ENCODE data around the gene MYO9A.

Gene MYO9A

GRCh38 chr15:71782422-71783165 lies 335.4 kb downstream of the MYO9A start:
- DNase-seq (ENCODE audit: low read depth) = no peak

- no peak for DNase-seq (ENCODE audit: low read depth)
Observed at GRCh38 chr15:71781965-71782265, 336.0 kb downstream of the MYO9A start.

- no peak for DNase-seq (ENCODE audit: low read depth)
Observed at GRCh38 chr15:71781179-71781964, 336.6 kb downstream of the MYO9A start.

- DNase-seq (ENCODE audit: low read depth) = no peak
Observed at GRCh38 chr15:71780115-71780976, 337.6 kb downstream of the MYO9A start.

- no peak for DNase-seq (ENCODE audit: low read depth)
Observed at GRCh38 chr15:71779073-71779797, 338.7 kb downstream of the MYO9A start.

- DNase-seq (ENCODE audit: low read depth) = no peak
Observed at GRCh38 chr15:71777216-71777943, 340.6 kb downstream of the MYO9A start.

- no peak for DNase-seq (ENCODE audit: low read depth)
Observed at GRCh38 chr15:71776304-71776703, 341.6 kb downstream of the MYO9A start.

GRCh38 chr15:71775856-71776255 lies 342.1 kb downstream of the MYO9A start:
- no peak for DNase-seq (ENCODE audit: low read depth)

GRCh38 chr15:71773206-71773859 lies 344.6 kb downstream of the MYO9A start:
- no peak for DNase-seq (ENCODE audit: low read depth)
